Fibroblast of the aortic adventitia (primary cell): ENCODE measurements around the gene AOPEP. TPM values are rescaled to one million over a fixed set of nuclear protein-coding genes. Genes with fewer than 3 reads are reported as not detected.
A peak's percentile ranks its signal among the peaks of the same experiment; 100 is the strongest.

ENCODE experiments used
- DNase-seq: peaks from one replicate; pipeline ENCODE4 v3.0.0-alpha.2; 2010; ENCODE audit warnings: low read depth
- H3K4me3 ChIP-seq: 2 replicates; pipeline ENCODE4 v1.5.1; 2011; ENCODE audit warnings: low read depth, mild to moderate bottlenecking, control low read depth, low read length, moderate library complexity
- total RNA-seq: library from RNA; depleted of rRNA; stranded (reverse); fragments of >200 nt; gene quantifications from 2 replicates; pipeline ENCODE4 v1.2.3, GENCODE V29; 2012; ENCODE audit warnings: low replicate concordance
- TF ChIP-seq, protein P1 (sequence below): IDR thresholded peaks from 2 replicates; pipeline ENCODE4 v1.5.1; 2011; ENCODE audit warnings: mild to moderate bottlenecking, low read length, control low read depth, inconsistent platforms; ENCODE audit not compliant: insufficient read depth

The AOPEP gene
- total RNA-seq, 1 donor, result 39.7 TPM

DNA sequence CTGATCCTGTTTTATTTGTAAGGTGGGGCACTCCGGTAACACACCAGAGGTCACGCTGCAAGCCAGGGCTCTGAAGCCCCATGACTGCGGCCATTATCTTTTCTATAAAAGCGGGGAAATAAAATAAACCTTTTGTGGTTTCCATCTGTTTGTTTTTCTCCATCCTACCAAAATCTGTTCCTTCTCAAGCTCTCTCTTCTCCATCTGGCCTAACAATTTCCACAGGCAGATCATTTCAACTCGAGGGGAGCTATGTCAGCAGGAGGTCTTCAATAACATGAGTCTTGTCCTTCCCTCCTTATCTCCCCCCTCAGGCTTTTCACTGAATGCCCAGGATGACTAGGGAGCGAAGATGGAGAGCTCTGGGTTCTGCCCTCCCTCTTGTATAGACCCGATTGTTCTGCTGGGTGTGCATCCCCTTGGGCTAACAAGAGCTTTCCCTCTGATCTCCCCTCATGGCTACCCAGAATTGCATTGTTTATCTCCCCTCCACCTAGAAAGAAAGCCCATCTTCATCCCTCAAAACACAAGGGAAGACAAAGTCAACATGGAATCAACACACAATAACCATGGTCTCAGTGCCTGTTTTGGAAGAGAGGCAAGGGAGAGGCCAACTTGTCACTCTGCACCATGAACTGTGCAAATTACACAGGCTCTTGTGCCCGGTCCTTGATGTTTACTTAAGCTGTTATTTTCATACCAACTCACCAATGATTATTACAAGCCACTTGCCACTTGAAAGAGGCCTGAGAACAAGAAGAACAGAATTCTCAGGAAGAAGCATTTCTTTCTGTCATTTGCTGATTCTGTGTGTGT, 403.2 kb downstream of the AOPEP start:
- no peak overlapping the region for H3K4me3 ChIP-seq
- DNase-seq, result no peak
- TF ChIP-seq, protein P1, sequence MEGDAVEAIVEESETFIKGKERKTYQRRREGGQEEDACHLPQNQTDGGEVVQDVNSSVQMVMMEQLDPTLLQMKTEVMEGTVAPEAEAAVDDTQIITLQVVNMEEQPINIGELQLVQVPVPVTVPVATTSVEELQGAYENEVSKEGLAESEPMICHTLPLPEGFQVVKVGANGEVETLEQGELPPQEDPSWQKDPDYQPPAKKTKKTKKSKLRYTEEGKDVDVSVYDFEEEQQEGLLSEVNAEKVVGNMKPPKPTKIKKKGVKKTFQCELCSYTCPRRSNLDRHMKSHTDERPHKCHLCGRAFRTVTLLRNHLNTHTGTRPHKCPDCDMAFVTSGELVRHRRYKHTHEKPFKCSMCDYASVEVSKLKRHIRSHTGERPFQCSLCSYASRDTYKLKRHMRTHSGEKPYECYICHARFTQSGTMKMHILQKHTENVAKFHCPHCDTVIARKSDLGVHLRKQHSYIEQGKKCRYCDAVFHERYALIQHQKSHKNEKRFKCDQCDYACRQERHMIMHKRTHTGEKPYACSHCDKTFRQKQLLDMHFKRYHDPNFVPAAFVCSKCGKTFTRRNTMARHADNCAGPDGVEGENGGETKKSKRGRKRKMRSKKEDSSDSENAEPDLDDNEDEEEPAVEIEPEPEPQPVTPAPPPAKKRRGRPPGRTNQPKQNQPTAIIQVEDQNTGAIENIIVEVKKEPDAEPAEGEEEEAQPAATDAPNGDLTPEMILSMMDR, result no peak

DNA sequence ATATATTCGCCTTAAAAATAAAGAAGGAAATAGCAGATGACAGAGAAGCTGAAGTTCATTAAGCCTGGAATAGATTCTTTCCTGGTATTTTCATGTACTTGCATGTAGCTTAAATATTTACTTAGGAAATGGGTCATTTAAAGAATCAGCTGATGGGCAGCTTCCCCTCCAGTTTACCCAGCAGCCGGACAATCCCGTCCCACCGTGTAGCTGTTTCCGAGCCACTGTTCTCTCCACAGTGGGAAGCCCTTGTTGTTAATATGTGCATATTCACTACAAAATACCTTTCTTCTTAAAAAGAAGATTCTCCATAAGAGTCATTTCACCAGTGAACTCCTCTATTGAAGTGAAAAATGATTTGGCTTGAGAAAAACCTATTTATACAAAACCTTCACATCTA, 404.0 kb downstream of the AOPEP start:
- DNase-seq, result no peak
- no peak overlapping the region for H3K4me3 ChIP-seq
- TF ChIP-seq, protein P1, result no peak

DNA sequence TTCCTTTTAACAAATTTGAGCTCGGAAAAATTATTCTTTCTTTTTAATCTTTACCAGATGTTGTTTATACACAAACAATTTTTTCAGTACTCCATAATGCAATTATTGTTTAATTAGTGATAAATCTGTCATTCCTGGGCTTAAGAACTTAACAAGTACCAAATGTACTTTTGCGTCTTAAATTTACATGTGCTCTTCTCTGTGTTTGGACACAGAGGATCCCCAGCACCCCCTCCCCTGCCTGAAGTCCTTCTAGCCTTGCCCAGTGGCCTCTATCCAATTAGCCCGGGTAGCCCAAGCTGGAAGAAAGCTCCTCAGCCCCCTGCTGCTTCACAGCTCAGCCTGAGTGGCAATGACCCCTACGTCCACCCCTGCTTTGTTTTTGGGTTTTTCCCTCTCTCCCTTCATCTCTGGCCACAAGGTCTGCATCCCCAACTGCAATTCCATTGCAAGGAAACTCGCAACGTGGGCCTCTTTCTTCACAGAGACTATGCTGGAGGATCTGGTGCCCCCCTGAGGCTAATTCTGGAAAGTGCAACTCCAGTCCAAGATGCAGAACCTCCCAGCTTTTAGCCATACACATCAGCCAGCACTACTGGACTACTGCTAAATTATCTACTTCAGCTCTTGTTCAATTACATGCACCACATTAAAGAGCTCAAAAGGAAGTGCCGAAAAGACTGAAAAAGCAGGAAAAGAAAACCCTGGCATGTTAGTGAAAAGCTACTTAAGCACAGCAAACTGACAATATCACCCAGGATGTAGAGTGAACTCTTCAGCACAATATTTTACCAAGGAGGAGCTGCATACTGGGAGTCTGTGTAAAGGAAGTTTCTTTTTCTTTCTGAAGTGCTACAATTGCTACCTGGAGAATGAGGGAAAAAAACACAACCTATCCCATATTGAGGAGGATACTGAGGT, 404.8 kb downstream of the AOPEP start:
- TF ChIP-seq, protein P1, result peak; percentile 89
- H3K4me3 ChIP-seq, result no peak overlapping the region
- peak; percentile 80 for DNase-seq

DNA sequence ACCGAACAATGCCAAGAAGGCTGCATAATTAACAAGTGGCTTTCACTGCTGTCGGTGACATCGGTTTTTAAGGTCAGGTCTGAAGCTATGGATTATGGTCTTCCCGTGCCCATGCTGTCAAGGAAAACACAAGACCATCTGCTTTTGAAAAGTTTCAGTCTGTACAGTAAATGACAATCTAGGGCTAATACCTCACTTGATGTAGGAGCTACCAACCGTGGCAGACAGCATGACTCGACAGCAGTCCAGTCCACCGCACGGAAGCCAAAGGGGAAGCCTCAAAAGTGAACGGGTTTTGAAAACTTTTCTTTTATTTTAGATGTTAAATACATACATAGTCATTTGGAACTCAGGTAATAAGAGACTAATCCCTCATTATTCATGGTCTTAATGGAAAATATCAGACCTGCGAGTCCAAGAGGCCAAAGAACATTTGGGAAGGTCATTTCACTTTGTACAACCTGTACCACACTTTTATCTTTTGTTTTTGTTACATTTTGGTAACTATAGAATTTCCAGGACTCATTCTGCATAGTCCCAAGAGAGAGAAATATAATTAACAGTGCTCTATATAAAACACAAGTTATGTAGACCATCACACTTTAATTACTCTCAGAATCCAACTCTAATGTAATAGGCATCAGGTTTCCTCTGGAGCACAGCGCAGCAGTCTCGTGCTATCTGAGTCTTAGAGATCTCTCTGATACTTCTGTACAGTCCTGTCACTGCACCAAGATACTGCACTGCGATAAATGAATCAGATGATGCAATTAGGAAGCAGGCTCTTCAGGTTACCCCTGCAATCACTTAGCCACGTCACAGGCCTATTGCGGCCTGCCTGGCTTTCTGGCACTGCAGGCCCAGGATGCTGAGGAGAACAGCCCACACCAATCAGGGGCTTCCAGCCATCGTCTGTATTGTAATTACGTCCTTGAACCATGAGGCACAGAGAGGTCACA, 406.1 kb downstream of the AOPEP start:
- DNase-seq, result no peak
- TF ChIP-seq, protein P1, result no peak
- H3K4me3 ChIP-seq, result no peak overlapping the region

DNA sequence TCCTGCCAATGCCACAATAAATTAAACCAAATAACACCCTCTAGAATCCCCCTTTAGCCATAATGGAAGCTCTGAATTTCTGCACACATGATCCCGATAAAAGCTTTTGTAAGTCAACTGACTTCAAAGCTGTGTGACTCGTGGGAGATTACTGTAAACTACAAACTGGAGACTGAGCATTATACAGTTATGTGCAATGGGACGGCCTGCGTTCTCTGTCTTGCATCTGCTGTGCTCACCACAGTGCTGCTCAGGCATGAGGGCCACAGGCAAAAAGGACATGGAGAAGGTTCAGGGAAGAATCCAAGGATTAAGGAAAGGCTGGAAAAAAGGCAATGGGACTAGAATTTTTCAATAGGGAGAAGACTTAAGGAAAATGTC, 406.8 kb downstream of the AOPEP start:
- H3K4me3 ChIP-seq, result no peak overlapping the region
- TF ChIP-seq, protein P1, result no peak
- DNase-seq, result no peak

DNA sequence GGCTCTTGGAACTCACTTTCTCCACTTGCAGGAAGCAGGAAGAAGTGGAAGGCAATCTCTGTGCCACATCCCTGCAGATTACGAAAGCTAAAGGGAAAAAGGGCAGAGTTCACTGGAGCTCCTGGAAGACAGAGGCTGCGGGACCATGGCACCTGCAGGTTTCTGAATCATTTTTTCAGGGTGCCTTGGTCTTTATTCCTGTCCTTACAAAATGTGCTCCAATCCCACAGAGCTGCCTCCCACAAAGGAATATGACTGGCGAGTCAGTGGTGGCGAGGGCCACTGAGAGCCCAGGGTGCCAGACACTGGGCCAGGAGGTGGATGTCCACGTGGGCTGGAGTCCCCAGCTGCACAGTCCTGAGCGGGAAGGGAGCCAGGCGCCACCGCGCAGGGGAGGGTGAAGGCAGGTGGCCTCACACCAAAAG, 408.0 kb downstream of the AOPEP start:
- no peak overlapping the region for H3K4me3 ChIP-seq
- no peak for DNase-seq
- TF ChIP-seq, protein P1, result no peak
